ENCODE measurements around the gene CEL. TPM values are rescaled to one million over a fixed set of nuclear protein-coding genes. Genes with fewer than 3 reads are reported as not detected.
A peak's percentile ranks its signal among the peaks of the same experiment; 100 is the strongest.
"Not testable (repeated sequence)": the region's sequence is repeated elsewhere in the genome, so short reads cannot be mapped to it uniquely, and the experiment has no call there.

Gene CEL
- total and polyA plus RNA-seq, 5 experiments from 2014 or later = 1.3 to 1.6 TPM; not detected in 3

- H3K27ac Mint-ChIP-seq, DNase-seq, POLR2A ChIA-PET, H3K27me3 Mint-ChIP-seq, ATAC-seq, H3K4me1 Mint-ChIP-seq, H3K4me3 Mint-ChIP-seq: not testable (repeated sequence)
- Mint-ChIP-seq H3K9me3 (peaks cover 0 to 23% (median 14%) of the 10 kb centered on the region in 9 donors), H3K36me3 (peaks cover 14 to 33% (median 31%) of the 10 kb centered on the region in 3 donors)
Measured at GRCh38 chr9:133094351-133094750, 32.6 kb downstream of the CEL start.

- H3K27me3 Mint-ChIP-seq = no peaks in the 10 kb centered on the region
- POLR2A ChIA-PET = no interaction called here
- DNase-seq (no peak), ATAC-seq (no peak)
- no peak overlapping the region for H3K4me3 Mint-ChIP-seq
- no peak overlapping the region for H3K27ac Mint-ChIP-seq
- peaks cover 14 to 36% (median 35%) of the 10 kb centered on the region in 3 donors for H3K36me3 Mint-ChIP-seq
- peaks cover 0 to 2% (median 0%) of the 10 kb centered on the region in 4 donors for H3K4me1 Mint-ChIP-seq
- H3K9me3 Mint-ChIP-seq = peaks cover 0 to 23% (median 14%) of the 10 kb centered on the region in 9 donors
Measured at GRCh38 chr9:133094842-133095393, 33.1 kb downstream of the CEL start.

GRCh38 chr9:133098104-133098754 lies 36.4 kb downstream of the CEL start:
- no peaks in the 10 kb centered on the region for H3K27me3 Mint-ChIP-seq
- no peak for DNase-seq
- POLR2A ChIA-PET = no interaction called here
- peaks cover 0 to 2% (median 0%) of the 10 kb centered on the region in 4 donors for H3K4me1 Mint-ChIP-seq
- no peak overlapping the region for H3K4me3 Mint-ChIP-seq
- peaks cover 0 to 23% (median 14%) of the 10 kb centered on the region in 9 donors for H3K9me3 Mint-ChIP-seq
- H3K27ac Mint-ChIP-seq = no peak overlapping the region
- no peak for ATAC-seq
- peaks cover 14 to 65% (median 49%) of the 10 kb centered on the region in 3 donors for H3K36me3 Mint-ChIP-seq

- H3K36me3 Mint-ChIP-seq = peaks cover 14 to 66% (median 49%) of the 10 kb centered on the region in 3 donors
- DNase-seq (peak in 1 of 10 donors; percentile 28), ATAC-seq (no peak)
- H3K9me3 Mint-ChIP-seq = peaks cover 0 to 23% (median 14%) of the 10 kb centered on the region in 9 donors
- H3K27ac Mint-ChIP-seq = no peak overlapping the region
- H3K27me3 Mint-ChIP-seq = no peaks in the 10 kb centered on the region
- peaks cover 0 to 2% (median 0%) of the 10 kb centered on the region in 4 donors for H3K4me1 Mint-ChIP-seq
- no peak overlapping the region for H3K4me3 Mint-ChIP-seq
- POLR2A ChIA-PET = no interaction called here
Measured at GRCh38 chr9:133098871-133099270, 37.1 kb downstream of the CEL start.

- no peaks in the 10 kb centered on the region for H3K27me3 Mint-ChIP-seq
- DNase-seq (no peak), ATAC-seq (no peak)
- no peak overlapping the region for H3K27ac Mint-ChIP-seq
- POLR2A ChIA-PET = interaction anchor here (0.9 to 1.0 kb wide), 2 partner anchors 48 to 69 kb away, joined by 3 to 4 read pairs; partner anchors contain the start of gene GTF3C5
- H3K4me1 Mint-ChIP-seq = peaks cover 0 to 2% (median 0%) of the 10 kb centered on the region in 4 donors
- peaks cover 0 to 22% (median 13%) of the 10 kb centered on the region in 9 donors for H3K9me3 Mint-ChIP-seq
- no peak overlapping the region for H3K4me3 Mint-ChIP-seq
- peaks cover 12 to 70% (median 50%) of the 10 kb centered on the region in 3 donors for H3K36me3 Mint-ChIP-seq
Measured at GRCh38 chr9:133099726-133100505, 38.1 kb downstream of the CEL start.

- Mint-ChIP-seq H3K27ac (peak overlapping the region in 1 of 10 donors; percentile 79), H3K4me1 (peaks cover 0 to 2% (median 0%) of the 10 kb centered on the region in 4 donors), H3K4me3 (no peak overlapping the region), H3K36me3 (peaks cover 8 to 72% (median 50%) of the 10 kb centered on the region in 3 donors), H3K27me3 (no peaks in the 10 kb centered on the region), H3K9me3 (peaks cover 0 to 14% (median 9%) of the 10 kb centered on the region in 9 donors)
- DNase-seq (peak in 1 of 10 donors; percentile 57), ATAC-seq (no peak)
- POLR2A ChIA-PET = interaction anchor here (0.9 to 3.3 kb wide), 5 partner anchors 9 to 70 kb away, joined by 3 to 28 read pairs (median 4); partner anchors contain the start of gene GTF3C5
Measured at GRCh38 chr9:133100506-133101355, 39.0 kb downstream of the CEL start.

GRCh38 chr9:133101356-133102189 lies 39.8 kb downstream of the CEL start:
- POLR2A ChIA-PET = interaction anchor here (0.9 to 3.3 kb wide), 5 partner anchors 10 to 71 kb away, joined by 3 to 28 read pairs (median 4); partner anchors contain the start of gene RALGDS
- H3K4me1 Mint-ChIP-seq = peaks cover 0 to 4% (median 0%) of the 10 kb centered on the region in 4 donors
- ATAC-seq (no peak), DNase-seq (peak in 1 of 10 donors; percentile 55)
- no peaks in the 10 kb centered on the region for H3K27me3 Mint-ChIP-seq
- H3K36me3 Mint-ChIP-seq = peaks cover under 1 to 69% (median 46%) of the 10 kb centered on the region in 3 donors
- H3K9me3 Mint-ChIP-seq = peaks cover 0 to 6% (median 1%) of the 10 kb centered on the region in 9 donors
- peak overlapping the region in 3 of 10 donors; percentile 7 to 79 (median 71) for H3K27ac Mint-ChIP-seq
- H3K4me3 Mint-ChIP-seq = no peak overlapping the region

DNA sequence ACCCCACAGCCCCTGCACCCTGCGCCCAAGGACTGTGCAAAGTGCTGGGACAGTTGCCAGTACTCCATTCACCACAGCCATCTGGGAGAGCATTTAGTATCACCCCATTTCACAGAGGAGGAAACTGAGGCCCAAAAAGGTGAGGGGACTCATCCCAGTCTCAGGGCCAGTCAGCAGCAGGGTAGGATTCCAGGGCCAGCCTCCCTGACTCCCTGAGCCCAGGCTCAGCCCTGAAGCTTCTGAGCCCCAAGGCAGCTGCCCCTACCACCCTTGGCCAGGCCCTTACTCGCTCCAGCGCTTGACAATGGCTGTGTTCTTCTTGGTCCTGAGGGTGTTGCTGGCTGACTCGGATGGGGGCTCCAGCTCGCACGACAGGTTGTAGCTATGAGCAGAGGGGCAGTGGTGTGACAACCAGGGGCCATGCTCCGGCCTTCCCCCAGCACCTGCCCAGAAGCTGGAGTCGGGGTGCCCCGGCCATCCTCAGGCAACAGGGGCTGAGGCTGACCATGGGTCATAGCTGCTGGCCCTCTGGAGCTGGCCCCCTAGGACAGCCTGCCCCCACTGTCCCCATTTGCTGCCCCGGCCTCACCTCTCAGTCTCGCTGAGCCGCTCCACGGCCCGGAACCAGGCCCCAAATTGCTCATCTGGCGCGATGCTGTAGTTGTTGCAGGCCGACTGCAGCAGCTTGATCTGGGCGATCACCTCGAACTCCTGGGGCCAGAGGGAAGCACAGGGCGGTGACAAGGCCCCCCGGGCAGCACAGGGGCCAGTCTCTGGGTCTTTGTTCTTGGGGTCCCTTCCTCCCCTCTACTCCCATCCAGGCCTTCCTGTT lies 40.6 kb downstream of the CEL start:
- ATAC-seq = no peak
- H3K36me3 Mint-ChIP-seq = peaks cover 0 to 65% (median 41%) of the 10 kb centered on the region in 3 donors
- peaks cover 0 to 5% (median 0%) of the 10 kb centered on the region in 4 donors for H3K4me1 Mint-ChIP-seq
- H3K27ac Mint-ChIP-seq = peak overlapping the region in 7 of 10 donors; percentile 75 to 91 (median 88)
- POLR2A ChIA-PET = interaction anchor here (0.9 to 3.3 kb wide), 5 partner anchors 18 to 72 kb away, joined by 3 to 28 read pairs (median 3); partner anchors contain the start of gene RALGDS
- peaks cover 0 to 4% (median 0%) of the 10 kb centered on the region in 9 donors for H3K9me3 Mint-ChIP-seq
- DNase-seq = peak in 1 of 10 donors; percentile 23
- no peaks in the 10 kb centered on the region for H3K27me3 Mint-ChIP-seq
- H3K4me3 Mint-ChIP-seq = no peak overlapping the region

DNA sequence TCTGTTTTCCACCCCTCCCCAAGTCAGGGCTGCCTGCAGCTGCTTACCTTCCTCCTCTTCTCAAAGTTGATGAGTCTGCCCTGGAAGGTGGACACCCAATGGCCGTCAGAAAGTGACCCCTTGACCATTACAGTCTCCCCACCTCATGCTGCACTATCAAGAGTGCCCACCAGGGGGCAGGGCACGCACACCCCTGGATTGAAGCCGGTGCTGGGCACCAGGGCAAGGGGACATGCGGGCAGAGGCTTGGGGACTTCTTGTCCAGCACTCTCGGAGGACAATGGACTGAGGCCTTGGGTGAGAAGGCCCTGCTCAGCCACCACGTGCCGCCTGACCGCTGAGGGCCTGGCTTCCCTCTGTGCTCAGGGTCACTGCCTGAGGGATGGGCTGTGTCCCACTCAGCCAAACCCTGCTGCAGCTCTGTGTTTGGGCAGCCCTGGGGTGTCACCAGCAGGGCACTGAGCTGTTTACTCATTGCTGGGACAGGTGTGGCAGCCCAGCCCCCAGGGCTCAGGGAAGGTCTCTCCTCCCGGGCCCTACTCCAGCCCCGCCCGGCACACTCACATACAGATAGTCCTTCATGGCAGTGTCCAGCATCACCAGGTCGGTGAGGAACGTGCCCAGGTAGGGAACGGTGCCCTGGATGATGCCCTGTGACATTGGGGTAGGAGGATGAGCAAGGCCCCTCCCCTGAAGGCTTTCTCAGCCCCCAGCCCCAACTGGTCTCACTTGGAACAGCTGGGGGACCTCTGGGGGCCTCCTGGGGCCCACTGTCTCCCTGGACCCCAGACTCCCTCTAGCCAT lies 41.6 kb downstream of the CEL start:
- peaks cover 0 to 63% (median 32%) of the 10 kb centered on the region in 3 donors for H3K36me3 Mint-ChIP-seq
- peak overlapping the region in 7 of 10 donors; percentile 75 to 91 (median 88) for H3K27ac Mint-ChIP-seq

More for the DNA sequence above, 41.6 kb downstream of the CEL start:
- POLR2A ChIA-PET = interaction anchor here (0.9 to 3.3 kb wide), 4 partner anchors 10 to 45 kb away, joined by 3 to 28 read pairs (median 9); no protein-coding TSS in a partner anchor
- Mint-ChIP-seq H3K27me3 (no peaks in the 10 kb centered on the region), H3K4me1 (peaks cover 0 to 5% (median 0%) of the 10 kb centered on the region in 4 donors), H3K4me3 (no peak overlapping the region), H3K9me3 (peaks cover 0 to 2% (median 0%) of the 10 kb centered on the region in 9 donors)
- ATAC-seq (peak; percentile 54 to 73), DNase-seq (peak in 9 of 10 donors; percentile 28 to 75 (median 56))
